Stimulated activated CD4-positive, alpha-beta T cell treated with anti-CD3 and anti-CD28 coated beads, TNF-alpha, amount 100 ng/mL, for 48 hours (primary cell): ENCODE measurements around the gene PLCG2.
"Not testable (repeated sequence)": the region's sequence is repeated elsewhere in the genome, so short reads cannot be mapped to it uniquely, and the experiment has no call there.

Experiments used
- DNase-seq, 3 donors: peaks; one replicate each; pipeline ENCODE4 v3.0.0-alpha.2; 2020; ENCODE audit warnings: low read depth in 3 of 3

The PLCG2 gene

DNA sequence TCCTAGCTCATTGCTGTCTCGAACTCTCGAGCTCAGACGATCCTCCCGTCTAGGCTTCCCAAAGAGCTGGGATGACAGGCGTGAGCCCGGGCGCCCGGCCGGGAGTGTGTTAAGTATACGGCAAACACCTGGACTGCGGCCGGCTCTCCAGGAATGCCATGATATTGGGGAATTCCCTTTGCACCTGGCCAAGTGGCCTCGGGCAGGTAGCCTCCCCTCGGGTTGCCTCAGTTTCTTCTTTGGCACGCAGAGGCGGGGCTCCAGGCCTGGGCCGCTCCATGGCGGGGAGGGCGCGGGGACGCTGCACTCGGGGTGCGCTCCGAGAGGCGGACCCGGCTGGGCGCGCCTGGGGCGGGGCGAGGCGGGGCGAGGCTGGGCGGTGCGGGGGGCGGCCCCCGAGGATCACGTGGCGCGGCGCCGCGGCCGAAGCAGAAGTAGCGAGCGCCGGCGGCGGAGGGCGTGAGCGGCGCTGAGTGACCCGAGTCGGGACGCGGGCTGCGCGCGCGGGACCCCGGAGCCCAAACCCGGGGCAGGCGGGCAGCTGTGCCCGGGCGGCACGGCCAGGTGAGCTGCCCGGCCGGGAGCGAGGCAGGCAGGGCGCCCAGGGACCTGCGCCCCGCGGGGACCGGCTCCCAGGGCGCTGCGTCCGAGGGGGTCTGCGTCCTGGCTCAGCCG lies at the start of gene PLCG2:
PLCG2 (plus strand) TSS at position 431 of the 675 bp plus-strand sequence. CDS start 6,699 bp downstream, outside the sequence.
- DNase-seq: peak; percentile 29 to 64 (median 47)

DNA sequence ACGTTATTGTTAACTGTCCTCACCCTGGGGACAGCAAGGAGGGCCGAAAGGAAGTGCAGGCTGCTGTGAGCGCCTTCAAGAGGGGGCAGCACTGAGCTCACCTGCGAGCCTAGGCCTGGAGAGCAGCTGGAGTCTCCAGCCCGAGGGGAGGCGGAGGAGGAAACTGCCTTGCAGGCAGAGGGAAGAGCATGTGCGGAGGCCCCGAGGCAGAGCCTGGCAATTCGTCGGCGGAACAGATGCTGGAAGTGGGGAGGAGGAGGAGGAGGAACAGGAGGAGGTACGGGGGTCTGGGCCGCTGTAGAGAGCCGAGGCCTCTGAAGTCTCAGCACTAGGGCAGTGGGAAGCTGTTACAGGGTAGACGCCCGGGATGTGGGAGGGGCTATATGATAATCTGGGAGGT lies 49.6 kb upstream of the PLCG2 start:
- no peak for DNase-seq

DNA sequence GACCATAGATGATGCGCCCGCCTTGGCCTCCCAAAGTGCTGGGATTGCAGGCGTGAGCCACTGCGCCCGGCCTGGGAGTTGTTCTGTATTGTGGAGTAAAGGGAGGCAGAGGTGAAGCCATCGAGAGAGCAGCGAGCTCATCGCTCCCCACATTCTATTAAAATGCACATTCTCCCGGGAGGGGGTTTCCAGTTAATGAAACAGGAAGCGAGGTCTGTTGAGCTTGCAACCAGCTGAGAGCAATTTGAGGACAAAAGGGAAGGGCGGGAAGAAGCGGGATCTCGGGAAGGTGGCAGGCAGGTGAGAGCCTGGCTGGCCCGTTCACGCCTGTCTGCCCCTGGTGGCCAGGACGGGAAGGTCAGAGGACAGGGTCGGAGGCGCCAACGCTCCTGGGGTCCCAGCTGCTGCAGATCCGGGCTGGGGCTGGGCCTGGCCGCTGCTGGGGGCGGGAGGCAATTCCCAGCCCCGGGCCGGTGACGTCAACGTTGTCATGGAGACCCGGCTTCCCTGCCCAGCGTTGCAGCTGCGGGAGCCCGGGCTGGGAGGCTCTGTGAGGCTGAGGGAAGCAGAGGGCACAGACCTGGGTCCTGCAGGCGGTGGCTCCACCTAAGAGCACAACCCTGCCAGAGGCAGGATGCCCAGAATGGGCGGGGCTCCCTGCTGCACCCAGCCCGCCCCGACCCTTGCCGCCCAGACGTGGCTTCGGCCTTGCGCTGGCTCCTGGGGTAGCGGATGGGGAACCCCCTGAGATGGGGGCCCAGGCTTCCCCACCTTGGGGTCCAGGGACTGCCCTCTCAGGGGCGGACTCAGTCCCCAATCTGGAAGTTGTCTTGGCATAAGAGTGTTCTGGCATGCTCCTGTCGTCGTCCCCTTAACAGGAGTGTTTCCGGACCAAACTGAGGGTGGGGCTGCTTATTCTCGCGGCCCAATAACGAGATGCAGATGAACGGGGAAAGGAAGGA lies 48.7 kb upstream of the PLCG2 start:
- DNase-seq: peak; percentile 19 to 44 (median 24)

DNA sequence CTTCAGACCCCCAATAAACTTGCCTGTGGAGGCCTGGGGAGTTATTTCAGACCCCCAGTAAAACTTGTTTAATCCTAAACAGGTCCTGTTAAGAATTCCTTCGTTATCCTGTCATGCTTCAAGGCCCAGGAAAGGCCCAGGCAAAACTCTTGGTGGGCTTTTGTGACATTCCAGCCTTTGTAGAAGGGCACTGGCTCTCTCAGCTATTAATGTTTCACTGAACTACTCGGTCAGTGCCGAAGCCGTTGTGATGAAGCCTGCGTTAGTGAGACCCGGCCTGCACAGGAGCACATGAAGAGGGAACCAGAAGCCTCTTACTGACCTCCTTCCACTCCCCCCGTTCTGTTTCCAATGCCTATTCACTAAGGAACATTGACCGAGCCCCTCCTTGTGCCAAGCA lies 47.4 kb upstream of the PLCG2 start:
- no peak for DNase-seq

DNA sequence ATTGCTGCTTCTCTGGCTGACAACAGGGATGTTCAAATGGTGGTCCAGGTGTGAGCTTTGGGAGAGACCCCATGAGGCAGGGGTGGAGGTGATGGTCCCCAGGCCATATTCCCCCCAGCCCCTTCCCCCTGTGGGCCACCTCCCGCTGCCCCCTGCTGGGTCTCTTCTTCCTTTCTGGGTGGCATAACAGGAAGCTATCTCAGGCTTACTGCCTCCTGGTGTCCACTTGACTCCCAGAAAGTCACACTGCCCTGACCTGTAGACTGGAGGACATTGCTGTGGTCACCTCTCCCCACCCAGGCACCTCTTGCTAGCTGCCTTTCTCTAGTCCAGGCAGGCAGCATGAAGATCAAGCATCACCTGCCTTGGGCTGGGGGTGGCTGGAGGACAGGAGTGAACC lies 46.4 kb upstream of the PLCG2 start:
- DNase-seq: no peak

DNA sequence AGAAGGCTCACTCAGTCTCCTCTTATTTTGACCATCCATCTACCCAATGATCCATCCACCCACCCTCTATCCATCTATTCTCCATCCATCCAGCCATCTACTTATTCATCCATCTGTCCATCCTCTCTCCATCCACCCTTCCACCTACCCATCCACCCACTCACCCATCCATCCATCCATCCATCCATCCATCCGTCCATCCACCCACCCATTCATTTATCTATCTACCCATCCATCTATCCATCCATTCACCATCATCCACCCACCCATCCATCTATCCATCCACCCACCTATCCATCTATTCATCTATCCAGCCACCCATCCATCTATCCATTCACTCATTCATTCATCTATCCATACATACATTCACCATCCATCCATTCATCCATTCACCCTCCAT lies 45.8 kb upstream of the PLCG2 start:
- no peak for DNase-seq

DNA sequence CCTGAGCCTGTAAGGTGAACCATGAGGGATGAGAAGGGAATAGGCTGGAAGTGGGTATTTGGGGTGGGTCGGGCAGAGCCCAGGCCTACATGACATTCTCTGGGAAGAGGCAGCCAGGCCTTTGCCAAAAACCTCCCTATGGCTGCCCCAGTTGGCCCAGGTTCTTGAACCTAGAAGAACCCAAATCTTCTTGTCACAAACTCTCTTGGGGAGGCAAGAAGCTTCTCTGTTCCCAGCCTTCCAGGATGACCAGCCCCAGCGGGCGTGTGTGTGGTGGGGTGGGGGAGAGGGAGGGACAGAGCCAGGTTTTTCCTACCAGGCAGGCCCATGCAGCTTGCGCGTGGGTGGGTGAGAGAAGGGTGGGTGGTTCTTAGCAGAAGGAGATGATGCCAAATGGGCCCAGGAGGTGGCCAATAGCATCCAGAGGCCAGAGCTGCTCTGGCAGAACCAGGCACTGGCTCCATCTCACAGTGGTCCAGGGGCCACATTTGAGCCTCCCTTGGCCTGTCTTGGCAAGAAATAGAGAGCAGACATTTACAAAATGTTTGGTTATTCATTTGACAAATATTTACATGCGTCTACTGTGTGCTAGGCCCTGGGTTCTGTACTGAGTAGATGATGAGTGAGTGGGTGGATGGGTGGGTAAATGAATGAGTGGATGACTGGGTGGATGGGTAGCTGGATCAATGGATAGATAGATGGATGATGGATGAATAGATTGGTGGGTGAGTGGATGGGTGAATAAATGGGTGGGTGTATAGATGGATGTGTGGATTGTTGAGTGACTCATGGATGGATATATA lies 44.3 kb upstream of the PLCG2 start:
- DNase-seq: no peak

DNA sequence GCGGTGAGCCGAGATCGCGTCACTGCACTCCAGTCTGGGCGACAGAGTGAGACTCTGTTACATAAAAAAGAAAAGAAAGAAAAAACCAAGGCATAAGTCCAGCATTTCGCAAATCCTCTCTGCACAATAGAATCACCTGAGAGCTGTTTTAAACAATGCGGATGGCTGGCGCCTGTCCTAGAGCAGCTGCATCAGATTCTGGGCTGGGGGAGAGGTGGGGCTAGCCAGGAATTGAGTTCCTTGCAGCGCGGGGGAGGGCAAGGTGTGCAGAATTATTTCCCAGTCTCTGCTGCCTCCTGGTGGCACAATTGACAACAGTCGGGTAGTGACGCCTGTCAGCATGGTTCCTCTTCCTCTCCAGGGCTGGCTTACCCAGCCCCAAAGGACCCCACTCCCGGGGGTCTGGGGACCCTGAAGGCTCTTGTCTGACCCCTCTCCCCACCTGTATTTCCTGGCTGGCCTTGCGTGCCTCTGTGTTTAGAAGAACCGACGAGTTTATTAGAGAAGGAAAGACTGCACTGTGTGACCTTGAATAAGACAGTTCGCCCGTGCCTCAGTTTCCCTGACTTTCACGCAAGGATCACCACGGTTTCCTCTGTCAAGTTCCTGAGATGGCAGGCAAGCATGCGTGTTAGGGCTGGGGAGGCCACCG lies 41.1 kb upstream of the PLCG2 start:
- DNase-seq: peak; percentile 70 to 84 (median 72)

DNA sequence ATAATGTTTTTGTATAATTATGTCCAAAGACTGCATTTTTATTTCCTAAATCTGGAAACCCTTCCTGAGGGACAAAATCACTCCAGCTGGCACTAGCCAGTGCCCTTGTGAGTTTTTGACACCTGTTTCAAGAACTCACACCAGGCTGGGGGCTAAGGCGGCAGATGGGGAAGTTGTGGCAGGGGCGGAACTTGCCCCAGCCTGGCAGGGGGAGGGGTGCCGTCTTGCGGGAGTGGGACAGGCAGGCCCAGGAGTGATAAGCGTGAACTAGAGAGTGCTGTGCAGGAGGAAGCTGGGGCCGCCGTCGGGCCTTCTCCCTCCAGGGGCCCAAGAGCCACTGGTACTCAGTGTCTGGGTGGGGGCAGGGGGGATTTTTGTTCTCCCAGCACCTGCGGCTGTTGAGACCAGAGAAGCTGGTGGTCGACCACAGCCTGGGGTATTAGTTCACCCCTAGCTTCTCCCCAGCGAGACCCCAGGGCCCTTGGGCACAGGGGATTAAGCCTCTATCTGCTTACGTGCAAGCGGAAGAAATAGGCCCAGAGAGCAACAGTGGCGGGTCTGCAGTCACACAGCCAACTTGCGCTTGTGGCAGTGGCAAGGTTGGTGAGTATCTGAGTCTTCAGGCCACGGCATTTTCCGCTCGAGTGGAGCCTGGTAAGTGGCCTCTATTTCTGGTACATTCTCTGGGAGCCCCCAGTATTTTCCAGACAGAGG lies 40.2 kb upstream of the PLCG2 start:
- no peak for DNase-seq

DNA sequence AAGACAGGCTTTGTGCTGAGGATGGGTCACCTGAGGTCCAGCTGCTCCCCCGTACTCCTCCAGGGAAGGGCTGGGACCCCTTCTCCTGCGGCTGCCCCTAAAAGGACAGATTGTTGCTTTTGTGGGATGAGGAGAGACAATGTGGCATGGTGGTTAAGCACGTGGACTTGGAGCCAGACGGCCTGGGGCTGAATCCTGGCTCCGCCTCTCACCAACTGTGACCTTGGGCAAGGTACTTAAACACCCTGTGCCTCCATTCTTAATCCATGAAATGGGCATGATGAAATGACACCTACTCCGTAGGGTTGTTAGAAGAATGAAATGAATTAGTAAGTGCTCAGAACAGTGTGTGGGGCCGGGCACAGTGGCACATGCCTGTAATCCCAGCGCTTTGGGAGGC lies 39.6 kb upstream of the PLCG2 start:
- no peak for DNase-seq

DNA sequence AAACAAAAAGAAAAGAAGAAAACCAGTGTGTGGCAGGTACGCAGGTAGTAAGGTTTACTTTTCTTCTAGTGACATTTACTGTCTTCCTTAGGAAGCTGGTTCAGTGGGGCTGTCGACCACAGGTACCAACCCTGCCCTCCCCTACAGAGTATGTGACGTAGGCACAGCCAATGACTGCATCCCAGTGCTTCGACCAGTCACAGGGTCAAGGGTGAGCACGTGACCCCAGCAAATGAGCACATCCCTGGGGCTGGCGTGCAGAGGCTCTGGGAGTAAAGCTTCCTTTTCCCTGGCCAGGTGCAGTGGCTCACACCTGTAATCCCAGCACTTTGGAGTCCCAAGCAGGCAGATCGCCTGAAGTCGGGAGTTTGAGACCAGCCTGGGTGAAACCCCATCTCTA lies 38.9 kb upstream of the PLCG2 start:
- DNase-seq: no peak

DNA sequence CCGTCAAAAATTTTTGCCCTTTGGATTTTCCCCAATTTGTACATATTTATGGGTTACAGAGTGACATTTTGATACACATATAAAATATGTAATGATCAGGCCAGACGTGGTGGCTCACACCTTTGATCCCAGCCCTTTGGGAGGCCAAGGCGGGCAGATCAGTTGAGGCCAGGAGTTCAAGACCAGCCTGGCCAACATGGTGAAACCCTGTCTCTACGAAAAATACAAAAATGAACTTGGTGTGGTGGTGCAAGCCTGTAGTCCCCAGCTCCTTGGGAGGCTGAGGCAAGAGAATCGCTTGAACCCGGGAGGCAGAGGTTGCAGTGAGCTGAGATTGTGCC lies 37.7 kb upstream of the PLCG2 start:
- not testable (repeated sequence) for DNase-seq

DNA sequence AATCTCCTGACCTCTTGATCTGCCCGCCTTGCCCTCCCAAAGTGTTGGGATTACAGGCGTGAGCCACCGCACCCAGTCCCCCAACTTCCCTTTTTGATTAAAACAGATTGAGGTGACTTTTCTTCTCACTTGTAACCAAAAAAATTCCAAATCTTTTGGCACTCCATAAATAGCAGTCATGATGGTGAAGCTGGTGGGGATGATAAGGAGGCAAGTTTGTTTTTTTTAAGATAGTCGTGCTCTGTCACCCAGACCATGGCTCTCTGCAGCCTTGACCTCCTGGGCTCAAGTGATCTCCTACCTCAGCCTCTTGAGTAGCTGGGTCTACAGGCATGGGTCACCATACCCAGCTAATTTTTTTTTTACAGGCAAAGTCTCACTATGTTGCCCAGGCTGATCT lies 34.7 kb upstream of the PLCG2 start:
- DNase-seq: no peak

DNA sequence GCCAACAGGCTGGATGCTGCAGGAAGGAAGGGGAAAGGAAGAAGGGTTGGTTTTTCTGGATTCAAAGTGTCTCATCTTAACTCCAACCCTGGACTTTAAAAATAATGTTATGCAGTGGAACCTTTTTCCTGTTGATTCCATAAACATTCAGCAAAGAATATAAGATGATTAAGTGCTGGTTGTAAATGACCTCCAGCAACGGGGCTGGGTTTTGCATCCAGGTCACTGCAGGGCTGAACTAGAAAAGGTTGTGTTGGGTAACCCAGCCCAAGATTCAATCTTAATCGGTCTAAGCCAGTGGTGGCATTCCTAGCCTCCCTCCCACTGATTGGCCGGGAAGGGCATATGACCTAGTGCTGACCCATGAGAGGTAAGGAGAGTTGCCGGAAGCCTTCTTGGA lies 34.2 kb upstream of the PLCG2 start:
- DNase-seq: no peak

DNA sequence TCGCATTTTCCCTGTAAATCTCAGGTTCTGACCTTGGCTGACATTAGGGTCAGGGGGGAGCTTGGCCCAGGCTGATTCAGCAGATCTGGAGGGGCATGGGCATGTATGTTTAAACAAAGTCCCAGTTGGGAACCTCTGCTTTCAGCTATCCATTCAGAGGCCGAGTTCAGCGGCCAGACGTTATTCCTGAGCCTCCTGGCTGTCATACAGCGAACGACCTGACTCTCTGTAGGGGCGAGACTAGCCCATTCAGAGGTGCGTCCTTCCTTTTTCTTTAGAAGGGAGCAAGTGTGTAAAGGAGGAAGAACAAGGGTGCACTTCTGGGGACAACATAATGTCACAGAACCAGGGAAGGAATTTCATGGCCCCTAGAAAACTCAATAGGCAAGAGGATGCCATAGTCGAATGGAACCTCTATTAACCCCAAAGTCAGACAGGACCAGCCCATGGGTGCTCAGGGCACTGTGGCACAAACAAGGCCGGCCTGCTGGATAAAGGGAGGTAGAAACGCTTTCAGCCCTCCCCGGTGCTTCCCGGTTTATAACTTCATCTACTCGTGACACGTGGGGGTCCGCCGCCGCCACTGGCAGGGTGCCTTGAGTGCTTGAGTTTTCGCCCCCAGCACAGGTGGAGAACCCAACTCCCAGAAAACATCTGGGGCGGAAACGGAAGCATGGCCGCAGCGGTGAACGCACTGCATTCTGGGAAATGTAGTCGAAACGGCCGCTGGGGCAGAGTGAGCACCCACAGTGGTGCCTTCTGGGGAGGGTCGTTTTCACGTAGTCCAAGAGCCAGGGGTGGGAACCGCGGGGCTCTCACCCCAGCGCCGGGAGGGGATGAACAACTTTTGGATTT lies 33.2 kb upstream of the PLCG2 start:
- peak; percentile 43 to 73 (median 62) for DNase-seq

DNA sequence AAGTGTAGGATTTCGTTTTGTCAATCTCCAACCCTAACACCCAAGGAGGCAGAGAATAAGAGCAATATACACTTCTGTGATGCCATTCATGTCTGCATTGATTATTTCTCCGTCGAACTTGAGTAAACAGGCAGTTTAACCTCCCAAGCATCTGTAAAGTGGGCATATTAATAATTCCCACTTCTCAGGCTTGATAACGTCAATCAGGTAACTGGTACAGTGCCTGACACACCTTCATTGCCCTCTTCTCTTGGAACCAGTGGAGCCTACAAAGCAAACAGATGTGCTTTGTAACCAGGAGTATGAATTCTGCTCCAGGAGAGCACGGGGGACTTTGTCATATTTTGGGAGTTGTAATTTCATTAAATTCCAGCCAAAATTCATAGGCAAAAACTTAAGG lies 32.5 kb upstream of the PLCG2 start:
- DNase-seq: no peak

DNA sequence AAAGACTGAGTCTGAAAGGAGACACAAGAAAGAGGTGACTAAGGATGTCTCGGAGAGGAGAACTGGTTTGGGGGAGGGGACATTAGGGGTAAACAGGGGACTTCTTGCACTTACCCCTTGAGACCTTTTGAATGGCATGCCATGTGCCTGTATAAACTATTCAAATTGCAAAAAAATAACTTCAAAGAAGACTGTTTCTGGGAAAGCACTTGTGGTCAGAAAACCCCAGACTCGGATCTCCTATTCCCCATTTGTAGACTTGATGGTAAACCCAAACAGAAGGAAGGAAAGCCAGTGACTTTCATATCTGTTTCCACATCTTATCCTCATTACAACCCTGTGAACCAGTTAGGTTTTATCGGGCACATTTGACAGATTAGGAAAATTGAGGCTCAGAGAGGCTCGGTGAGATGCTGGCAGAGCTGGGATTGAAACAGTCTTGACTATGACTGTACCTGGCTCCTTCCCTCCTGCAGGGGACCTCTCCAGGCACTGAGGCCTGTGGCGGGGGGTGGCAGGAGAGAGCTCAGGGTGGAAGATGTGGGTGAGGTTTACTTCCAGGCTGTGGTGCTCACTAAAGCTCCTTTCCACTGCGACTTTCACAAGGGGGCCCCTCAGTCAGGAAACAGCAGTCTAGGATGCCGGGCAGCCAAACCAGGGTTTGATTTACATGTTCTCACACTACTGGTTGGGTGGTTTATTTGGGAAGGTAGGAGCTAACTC lies 30.5 kb upstream of the PLCG2 start:
- no peak for DNase-seq

DNA sequence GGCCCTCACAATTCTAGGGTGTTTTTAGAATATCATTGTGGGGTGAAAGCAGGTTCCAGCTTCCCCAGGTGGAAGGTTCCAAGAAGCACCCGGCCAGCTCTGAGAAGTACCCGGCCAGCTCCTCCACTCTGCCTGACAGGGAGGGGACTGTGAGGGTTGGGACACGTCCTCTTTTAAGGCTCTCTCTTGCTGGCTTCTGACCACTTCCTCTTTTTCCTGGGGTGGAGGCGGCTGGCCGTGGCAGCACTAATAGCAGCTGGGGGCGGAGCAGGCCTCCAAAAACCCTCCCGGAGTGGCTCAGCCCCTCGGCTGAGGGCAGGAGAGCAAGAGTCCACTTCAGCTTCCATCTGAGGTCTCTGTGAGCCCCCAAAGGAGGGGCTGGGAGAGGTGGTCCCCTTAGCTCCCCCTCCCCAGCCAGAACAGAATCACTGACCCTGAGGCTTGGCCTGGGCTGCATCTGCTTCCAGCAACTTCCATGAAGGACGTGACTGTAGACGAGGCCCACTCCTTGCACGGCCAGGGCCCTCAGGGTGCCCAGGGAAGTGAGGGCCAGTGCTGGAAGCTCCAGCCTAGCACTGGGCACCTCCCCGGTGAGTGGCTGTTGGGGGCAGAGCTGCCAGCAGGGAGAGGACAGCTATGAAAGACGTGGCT lies 26.7 kb upstream of the PLCG2 start:
- DNase-seq: no peak

DNA sequence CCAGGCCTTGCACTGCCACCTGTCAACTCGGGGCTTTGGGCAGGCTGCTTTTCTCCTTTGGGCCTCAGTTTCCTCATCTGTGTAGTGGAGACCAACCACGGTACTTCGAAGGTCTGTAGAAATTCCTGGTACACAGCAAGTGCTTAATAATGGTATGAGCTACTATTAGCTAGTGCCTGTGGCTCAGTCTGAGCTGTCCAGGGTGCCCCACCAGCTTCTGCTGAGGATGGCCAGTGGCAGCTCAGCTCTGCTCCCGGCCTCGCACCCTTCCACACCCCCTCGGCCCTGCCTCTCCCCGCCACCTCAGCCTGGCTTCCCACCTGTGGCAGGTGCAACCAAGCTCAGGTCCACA lies 26.2 kb upstream of the PLCG2 start:
- DNase-seq: no peak
